Muscle layer of duodenum (tissue), 2 donors: ENCODE measurements around the gene TMEM127.

Experiments used
- H3K27ac ChIP-seq: one replicate; pipeline ENCODE4 v1.7.0; 2013; ENCODE audit warnings: mild to moderate bottlenecking, low read length
- H3K27me3 ChIP-seq: one replicate; pipeline ENCODE4 v1.7.0; 2013; ENCODE audit warnings: low read depth, mild to moderate bottlenecking, control low read depth, low read length
- H3K36me3 ChIP-seq, 2 donors: one replicate each; pipeline ENCODE4 v1.7.0; 2013; ENCODE audit warnings: low read length in 2 of 2, control low read depth in 1 of 2, mild to moderate bottlenecking in 1 of 2; ENCODE audit not compliant: insufficient read depth in 2 of 2, control insufficient read depth in 1 of 2
- H3K4me1 ChIP-seq, 2 donors: one replicate each; pipeline ENCODE4 v1.7.0; 2013; ENCODE audit warnings: low read length in 2 of 2, mild to moderate bottlenecking in 2 of 2, control low read depth in 1 of 2, moderate library complexity in 1 of 2; ENCODE audit not compliant: insufficient read depth in 2 of 2, control insufficient read depth in 1 of 2
- H3K4me3 ChIP-seq, 2 donors: one replicate each; pipeline ENCODE4 v1.7.0; 2013; ENCODE audit warnings: low read length in 2 of 2, low read depth in 1 of 2, mild to moderate bottlenecking in 1 of 2
- H3K9me3 ChIP-seq, 2 donors: one replicate each; pipeline ENCODE4 v1.7.0; 2013; ENCODE audit warnings: low read length in 2 of 2, control low read depth in 1 of 2, mild to moderate bottlenecking in 1 of 2; ENCODE audit not compliant: control insufficient read depth in 1 of 2
- donor health status: healthy.

The TMEM127 gene

GRCh38 chr2:96287273-96287856, 21.6 kb upstream of the TMEM127 start:
- no peaks in the 10 kb centered on the region for H3K27me3 ChIP-seq
- H3K9me3 ChIP-seq: no peaks in the 10 kb centered on the region
- no peak overlapping the region for H3K4me3 ChIP-seq
- no peak overlapping the region for H3K27ac ChIP-seq
- peaks cover 97 to 99% of the 10 kb centered on the region in 2 donors for H3K36me3 ChIP-seq
- H3K4me1 ChIP-seq: no peaks in the 10 kb centered on the region

DNA sequence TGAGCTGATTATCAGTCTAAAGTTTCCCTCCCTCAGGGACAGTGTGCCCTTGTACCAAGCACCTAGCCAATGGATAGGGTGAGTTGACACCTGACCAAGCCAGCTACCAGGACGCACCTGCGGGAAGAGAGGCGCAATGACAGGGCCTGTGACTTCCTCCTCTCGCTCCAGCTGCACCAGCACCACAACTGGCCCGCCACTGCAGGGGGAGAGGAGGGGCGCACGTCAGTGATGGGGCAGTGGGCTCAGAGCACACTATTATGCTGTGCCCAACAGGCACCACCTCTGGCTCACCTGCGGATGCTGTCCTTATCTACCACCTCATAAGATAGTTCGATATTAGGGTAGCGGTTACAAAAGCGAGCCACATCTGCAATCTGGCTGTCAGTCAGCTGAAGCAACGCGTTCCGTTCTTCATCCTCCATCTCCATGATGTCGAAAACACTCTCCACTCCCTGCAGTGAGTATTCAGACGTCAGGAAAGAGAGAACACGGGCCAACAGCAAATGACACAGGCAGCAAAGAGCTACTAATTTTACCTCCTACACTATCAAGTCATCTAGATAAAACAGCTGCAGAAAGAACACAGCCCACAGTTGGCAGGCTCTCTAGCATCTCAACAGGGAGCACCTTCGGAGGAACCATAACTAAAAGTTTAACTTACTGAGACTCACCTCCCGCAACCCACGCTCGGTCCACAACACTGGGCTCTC, 11.1 kb upstream of the TMEM127 start:
- H3K4me3 ChIP-seq: no peak overlapping the region
- no peaks in the 10 kb centered on the region for H3K27me3 ChIP-seq
- no peak overlapping the region for H3K27ac ChIP-seq
- no peaks in the 10 kb centered on the region for H3K9me3 ChIP-seq
- no peaks in the 10 kb centered on the region for H3K4me1 ChIP-seq
- H3K36me3 ChIP-seq: peaks cover 60 to 84% of the 10 kb centered on the region in 2 donors

DNA sequence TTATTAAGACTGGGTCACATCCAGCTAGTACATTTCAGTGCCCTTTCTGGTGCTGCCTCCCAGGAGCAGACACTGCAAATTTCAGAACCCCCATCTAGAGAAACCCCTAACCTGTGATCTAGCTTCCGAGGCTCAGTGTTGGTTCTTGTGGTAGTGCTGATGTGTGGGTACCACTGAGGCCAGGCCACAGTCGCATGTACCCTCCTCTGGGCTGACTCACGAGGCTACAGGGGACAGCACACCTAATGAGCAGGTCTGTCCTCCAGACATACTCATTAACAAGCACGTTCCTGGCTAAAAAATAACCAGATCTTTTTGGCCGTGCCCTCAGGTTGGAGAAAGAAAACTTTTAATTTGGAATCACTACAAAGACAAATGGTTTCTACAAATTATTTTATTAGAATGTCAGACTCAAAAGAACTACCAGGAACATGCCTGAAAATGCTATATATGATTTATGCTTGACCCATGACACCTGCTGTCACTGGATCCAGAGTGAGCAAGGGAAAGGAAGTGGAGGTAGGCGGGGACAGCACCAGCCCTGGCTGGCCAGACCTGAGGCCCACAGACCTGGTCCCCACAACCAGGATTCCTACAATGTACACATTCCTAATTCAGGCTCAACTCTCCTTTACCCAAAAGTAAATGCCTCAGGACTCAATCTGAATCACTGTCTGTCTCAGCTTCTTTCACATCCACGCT, 8.7 kb upstream of the TMEM127 start:
- H3K36me3 ChIP-seq: peaks cover 64 to 79% of the 10 kb centered on the region in 2 donors
- no peaks in the 10 kb centered on the region for H3K4me1 ChIP-seq
- no peaks in the 10 kb centered on the region for H3K27me3 ChIP-seq
- no peaks in the 10 kb centered on the region for H3K9me3 ChIP-seq
- no peak overlapping the region for H3K27ac ChIP-seq
- no peak overlapping the region for H3K4me3 ChIP-seq

GRCh38 chr2:96273763-96274162, 8.0 kb upstream of the TMEM127 start:
- Histone ChIP-seq H3K27me3 (no peaks in the 10 kb centered on the region), H3K27ac (no peak overlapping the region), H3K4me1 (no peaks in the 10 kb centered on the region), H3K36me3 (peaks cover 63 to 79% of the 10 kb centered on the region in 2 donors), H3K9me3 (no peaks in the 10 kb centered on the region), H3K4me3 (no peak overlapping the region)

DNA sequence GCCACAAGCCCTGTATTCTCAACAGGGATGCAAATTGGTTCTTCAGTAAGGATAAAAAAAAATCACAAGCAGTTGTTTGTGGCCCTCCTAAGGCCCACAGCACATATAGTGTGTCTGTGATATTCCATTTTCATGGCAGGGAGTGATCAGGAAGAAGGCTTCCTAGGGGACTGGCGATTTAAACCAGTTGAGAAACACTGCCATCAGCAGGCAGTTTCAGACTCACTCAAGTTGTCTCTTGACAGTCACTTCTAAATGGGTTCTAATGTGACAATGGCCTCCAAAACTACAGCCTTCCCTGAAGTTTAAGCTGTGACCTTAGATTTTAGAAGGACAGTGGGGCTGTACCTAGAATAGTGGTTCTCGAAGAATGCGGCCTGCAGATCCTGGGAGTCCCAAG, 6.2 kb upstream of the TMEM127 start:
- Histone ChIP-seq H3K4me3 (no peak overlapping the region), H3K27ac (no peak overlapping the region), H3K27me3 (no peaks in the 10 kb centered on the region), H3K4me1 (peaks cover 5 to 6% of the 10 kb centered on the region in 2 donors), H3K36me3 (peaks cover 51 to 72% of the 10 kb centered on the region in 2 donors), H3K9me3 (no peaks in the 10 kb centered on the region)

DNA sequence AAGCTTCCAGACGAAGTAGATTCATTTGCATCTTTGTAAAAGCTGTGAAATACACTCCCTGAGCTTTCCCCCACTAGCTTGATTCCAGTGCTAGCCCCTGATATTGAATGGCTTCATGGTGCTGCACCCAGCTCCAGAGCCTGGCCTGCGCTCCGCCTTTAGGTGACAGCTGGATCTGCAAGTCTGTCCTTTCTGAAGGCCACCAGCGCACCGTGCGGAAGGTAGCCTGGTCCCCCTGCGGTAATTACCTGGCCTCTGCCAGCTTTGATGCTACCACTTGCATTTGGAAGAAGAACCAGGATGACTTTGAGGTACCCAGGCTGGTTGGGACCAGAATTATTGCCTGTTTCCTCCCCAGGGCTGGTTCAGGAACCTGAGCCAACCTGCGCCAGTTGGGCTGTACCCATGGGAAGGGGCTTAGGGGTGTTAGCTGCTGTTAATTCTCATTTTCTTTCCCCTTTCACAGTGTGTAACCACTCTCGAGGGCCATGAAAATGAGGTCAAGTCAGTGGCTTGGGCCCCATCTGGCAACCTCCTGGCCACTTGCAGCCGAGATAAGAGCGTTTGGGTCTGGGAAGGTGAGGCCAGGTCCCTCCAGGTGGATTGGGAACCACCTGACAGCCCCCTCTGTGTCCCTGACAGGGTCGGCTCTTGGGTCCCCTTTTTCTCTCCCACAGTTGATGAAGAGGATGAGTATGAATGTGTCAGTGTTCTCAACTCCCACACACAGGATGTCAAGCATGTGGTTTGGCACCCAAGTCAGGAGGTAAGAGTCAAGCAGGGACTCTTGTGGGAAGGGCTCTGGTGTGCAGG, 1.6 kb upstream of the TMEM127 start:
- no peaks in the 10 kb centered on the region for H3K27me3 ChIP-seq
- H3K36me3 ChIP-seq: peaks cover 31 to 34% of the 10 kb centered on the region in 2 donors
- peak overlapping the region; percentile 33 to 98 for H3K4me3 ChIP-seq
- no peak overlapping the region for H3K27ac ChIP-seq
- peaks cover 12 to 34% of the 10 kb centered on the region in 2 donors for H3K4me1 ChIP-seq
- H3K9me3 ChIP-seq: no peaks in the 10 kb centered on the region

DNA sequence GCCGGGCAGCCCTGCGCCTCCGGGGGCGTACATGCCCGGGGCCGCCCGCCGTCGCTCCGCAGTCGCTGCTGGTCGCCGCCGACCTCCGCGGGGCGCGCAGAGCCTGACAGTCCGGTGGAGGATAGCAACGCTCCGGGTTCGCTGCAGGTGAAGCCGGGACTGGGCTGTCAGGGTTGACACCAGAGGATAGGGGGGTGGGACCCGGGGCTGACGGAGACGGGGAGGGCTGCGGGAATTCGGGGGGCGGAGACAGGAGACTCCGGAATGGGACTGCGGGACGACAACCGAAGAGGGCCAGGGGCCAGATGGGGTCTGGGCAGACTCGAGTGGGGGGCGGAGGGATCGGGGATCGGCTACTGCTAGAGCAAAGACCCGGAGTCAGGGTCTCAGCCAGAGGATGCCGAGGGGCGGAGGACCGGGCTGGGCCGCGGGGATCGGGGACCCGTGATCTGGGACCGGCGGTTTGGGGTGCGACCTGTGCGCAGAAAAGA, 403 bp downstream of the TMEM127 start:
- Histone ChIP-seq H3K36me3 (peaks cover 16 to 21% of the 10 kb centered on the region in 2 donors), H3K4me3 (peak overlapping the region; percentile 79 to 98), H3K9me3 (no peaks in the 10 kb centered on the region), H3K27me3 (no peaks in the 10 kb centered on the region), H3K27ac (peak overlapping the region; percentile 80), H3K4me1 (peaks cover 25 to 49% of the 10 kb centered on the region in 2 donors)

DNA sequence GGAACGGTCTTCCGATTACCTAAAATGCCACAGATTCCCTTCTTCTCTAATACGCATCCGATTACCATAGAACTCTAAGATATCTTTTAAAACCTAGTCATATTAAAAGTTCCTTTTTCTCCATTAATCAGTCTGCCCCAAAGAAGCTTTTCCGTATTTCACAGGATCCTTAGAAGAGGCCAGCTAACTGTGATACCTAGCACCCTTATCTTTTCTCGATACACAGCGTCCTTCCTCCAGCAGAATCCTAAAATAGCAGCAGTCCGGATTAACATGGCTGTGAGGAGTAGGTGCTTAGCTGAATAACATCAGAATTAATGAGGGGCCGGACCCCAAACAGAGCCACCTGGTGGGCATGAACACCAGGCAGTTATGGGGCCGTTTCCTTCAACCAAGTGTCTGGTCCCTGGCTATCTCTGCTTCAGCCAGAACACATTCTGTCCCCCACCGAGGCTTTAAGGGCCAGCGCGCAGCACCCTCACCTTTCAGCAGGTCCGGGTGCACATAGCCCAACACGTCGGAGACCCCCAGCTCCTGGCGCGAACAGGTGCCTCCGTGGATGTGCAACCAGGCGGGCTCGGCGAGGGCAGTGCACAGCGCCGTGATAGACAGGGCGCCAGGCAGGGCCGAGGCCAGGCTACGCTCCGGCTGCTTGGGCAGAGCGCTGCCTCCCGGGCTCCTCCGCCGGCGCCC, 995 bp downstream of the TMEM127 start:
- Histone ChIP-seq H3K27ac (peak overlapping the region; percentile 53), H3K4me1 (peaks cover 31 to 55% of the 10 kb centered on the region in 2 donors), H3K9me3 (no peaks in the 10 kb centered on the region), H3K27me3 (no peaks in the 10 kb centered on the region), H3K4me3 (peak overlapping the region; percentile 79 to 98), H3K36me3 (peaks cover 16 to 21% of the 10 kb centered on the region in 2 donors)

GRCh38 chr2:96264086-96264485, 1.7 kb downstream of the TMEM127 start:
- Histone ChIP-seq H3K27me3 (no peaks in the 10 kb centered on the region), H3K27ac (no peak overlapping the region), H3K4me3 (peak overlapping the region; percentile 79 to 98), H3K4me1 (peaks cover 38 to 62% of the 10 kb centered on the region in 2 donors), H3K9me3 (no peaks in the 10 kb centered on the region), H3K36me3 (peaks cover 12 to 17% of the 10 kb centered on the region in 2 donors)

GRCh38 chr2:96262306-96262705, 3.5 kb downstream of the TMEM127 start:
- H3K4me3 ChIP-seq: no peak overlapping the region
- H3K27me3 ChIP-seq: no peaks in the 10 kb centered on the region
- peaks cover 45 to 77% of the 10 kb centered on the region in 2 donors for H3K4me1 ChIP-seq
- H3K36me3 ChIP-seq: peaks cover 8 to 11% of the 10 kb centered on the region in 2 donors
- H3K9me3 ChIP-seq: no peaks in the 10 kb centered on the region
- H3K27ac ChIP-seq: no peak overlapping the region
